Effector memory CD4-positive, alpha-beta T cell (primary cell): Measurements from ENCODE around the gene SEPTIN2.
"Not testable (repeated sequence)": the region's sequence is repeated elsewhere in the genome, so short reads cannot be mapped to it uniquely, and the experiment has no call there.

Experiments used
- DNase-seq, 3 donors: peaks; one replicate each; pipeline ENCODE4 v3.0.0-alpha.2; 2020
- H3K27ac ChIP-seq: 2 replicates; pipeline ENCODE4 v1.7.0; 2013; ENCODE audit warnings: mild to moderate bottlenecking, low read length, moderate library complexity; ENCODE audit not compliant: insufficient read depth, poor library complexity, severe bottlenecking
- H3K27me3 ChIP-seq: replicated peaks from 2 replicates; pipeline ENCODE4 v1.7.0; 2013; ENCODE audit warnings: mild to moderate bottlenecking, low read length; ENCODE audit not compliant: insufficient read depth, control insufficient read depth, poor library complexity, severe bottlenecking
- H3K36me3 ChIP-seq: 2 replicates; pipeline ENCODE4 v1.7.0; 2013; ENCODE audit warnings: mild to moderate bottlenecking, low read length, moderate library complexity; ENCODE audit not compliant: control insufficient read depth, insufficient read depth
- H3K4me1 ChIP-seq: 2 replicates; pipeline ENCODE4 v1.7.0; 2013; ENCODE audit warnings: low read length, mild to moderate bottlenecking; ENCODE audit not compliant: control insufficient read depth, insufficient read depth, poor library complexity, severe bottlenecking
- H3K4me3 ChIP-seq: 2 replicates; pipeline ENCODE4 v1.7.0; 2013; ENCODE audit warnings: low read length, low read depth, mild to moderate bottlenecking; ENCODE audit not compliant: insufficient read depth, poor library complexity, severe bottlenecking
- H3K9me3 ChIP-seq: 2 replicates; pipeline ENCODE4 v1.7.0; 2013; ENCODE audit warnings: mild to moderate bottlenecking, low read length, moderate library complexity; ENCODE audit not compliant: control insufficient read depth

The SEPTIN2 gene

DNA sequence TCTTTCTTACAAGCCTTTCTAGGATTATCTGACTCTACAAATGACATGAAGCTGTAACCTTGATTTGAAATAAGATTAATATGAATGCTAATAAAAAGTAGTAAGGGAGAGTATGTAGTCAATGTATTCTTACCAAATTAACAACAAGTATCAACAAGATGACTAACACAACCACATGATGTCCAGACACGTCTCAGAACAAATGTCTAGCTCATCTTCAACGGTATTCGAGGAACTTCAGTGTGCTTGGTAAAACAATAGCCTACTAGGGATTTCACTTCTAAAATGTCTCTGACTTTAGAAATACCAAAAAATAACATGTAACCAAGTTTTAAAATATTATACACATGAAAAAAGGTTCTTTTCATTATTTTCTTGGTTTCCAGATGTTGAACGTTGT, 3.6 kb upstream of the SEPTIN2 start:
- no peaks in the 10 kb centered on the region for H3K36me3 ChIP-seq
- H3K27me3 ChIP-seq: no peaks in the 10 kb centered on the region
- no peak for DNase-seq
- peak overlapping the region; percentile 19 for H3K27ac ChIP-seq
- no peaks in the 10 kb centered on the region for H3K9me3 ChIP-seq
- H3K4me3 ChIP-seq: no peak overlapping the region
- peaks cover 35% of the 10 kb centered on the region for H3K4me1 ChIP-seq

DNA sequence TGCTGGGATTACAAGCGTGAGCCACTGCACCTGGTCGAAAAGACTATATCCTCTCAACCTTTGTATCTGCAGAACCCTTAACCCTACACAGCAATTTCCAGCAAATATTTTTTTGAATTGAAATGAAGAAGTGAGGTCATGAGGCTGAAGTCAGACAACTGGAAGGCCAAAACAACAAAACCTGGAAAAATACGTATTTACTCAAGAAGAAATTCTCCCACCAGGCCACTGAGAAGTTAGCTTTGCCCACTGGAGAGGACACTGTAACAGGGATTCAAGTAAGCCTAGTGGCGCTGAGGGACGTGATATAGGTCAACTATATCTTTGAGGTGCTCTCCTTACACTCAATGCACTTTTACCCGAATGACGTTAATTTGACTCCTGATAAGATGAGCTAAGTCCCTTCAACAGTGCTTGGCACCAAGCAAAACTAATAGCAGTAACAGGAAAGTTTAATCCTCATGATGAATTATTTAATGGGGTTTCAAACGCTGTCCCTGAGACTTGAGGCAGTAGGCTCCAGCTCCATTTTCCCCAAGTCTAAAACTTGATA, 2.1 kb upstream of the SEPTIN2 start:
- H3K27me3 ChIP-seq: no peaks in the 10 kb centered on the region
- H3K9me3 ChIP-seq: no peaks in the 10 kb centered on the region
- no peak overlapping the region for H3K4me3 ChIP-seq
- H3K27ac ChIP-seq: no peak overlapping the region
- H3K4me1 ChIP-seq: peaks cover 32% of the 10 kb centered on the region
- DNase-seq: no peak
- no peaks in the 10 kb centered on the region for H3K36me3 ChIP-seq

DNA sequence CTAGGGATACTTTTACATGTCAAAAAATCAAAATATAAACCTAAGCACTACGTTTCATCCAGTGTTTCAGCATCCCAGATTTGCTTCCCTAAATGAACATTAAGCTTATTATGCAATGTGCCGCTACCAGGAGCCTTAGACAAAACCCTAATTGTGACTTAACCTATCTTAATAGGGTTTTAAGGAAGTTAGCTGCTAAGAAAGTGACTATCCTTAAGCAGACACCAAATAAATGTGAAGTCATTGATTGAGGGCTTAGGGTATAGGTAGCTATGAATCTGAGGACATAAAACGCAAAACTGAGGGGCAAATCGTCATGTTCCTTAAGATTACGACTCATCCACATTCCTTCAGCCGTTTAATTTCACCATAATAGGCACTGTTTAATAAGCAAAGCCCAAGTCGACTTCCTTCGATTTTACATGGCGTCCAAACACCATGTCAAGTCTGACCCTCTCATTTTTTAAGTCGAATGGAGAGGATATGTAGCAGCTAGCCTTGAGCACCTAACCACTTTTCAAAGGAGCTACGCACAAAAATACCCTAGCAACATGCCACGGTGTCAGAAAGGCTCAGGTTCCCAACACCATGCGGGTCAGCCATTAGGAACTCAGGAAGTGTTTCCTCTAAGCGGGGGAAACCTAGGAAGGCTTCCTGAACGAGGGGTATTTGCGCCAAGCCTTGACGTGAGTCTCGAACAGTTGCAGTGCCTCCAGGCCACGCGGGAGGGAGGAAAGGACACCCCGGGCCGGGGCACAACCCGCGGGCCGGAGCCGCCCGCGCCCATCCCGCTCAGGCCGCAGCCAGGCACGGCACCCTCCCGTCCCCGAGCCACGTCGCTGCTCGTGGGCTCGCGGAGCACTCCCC, 1.3 kb upstream of the SEPTIN2 start:
- DNase-seq: no peak
- Histone ChIP-seq H3K9me3 (no peaks in the 10 kb centered on the region), H3K4me1 (peaks cover 24% of the 10 kb centered on the region), H3K27ac (peak overlapping the region; percentile 95), H3K36me3 (no peaks in the 10 kb centered on the region), H3K27me3 (no peaks in the 10 kb centered on the region), H3K4me3 (peak overlapping the region; percentile 97)

DNA sequence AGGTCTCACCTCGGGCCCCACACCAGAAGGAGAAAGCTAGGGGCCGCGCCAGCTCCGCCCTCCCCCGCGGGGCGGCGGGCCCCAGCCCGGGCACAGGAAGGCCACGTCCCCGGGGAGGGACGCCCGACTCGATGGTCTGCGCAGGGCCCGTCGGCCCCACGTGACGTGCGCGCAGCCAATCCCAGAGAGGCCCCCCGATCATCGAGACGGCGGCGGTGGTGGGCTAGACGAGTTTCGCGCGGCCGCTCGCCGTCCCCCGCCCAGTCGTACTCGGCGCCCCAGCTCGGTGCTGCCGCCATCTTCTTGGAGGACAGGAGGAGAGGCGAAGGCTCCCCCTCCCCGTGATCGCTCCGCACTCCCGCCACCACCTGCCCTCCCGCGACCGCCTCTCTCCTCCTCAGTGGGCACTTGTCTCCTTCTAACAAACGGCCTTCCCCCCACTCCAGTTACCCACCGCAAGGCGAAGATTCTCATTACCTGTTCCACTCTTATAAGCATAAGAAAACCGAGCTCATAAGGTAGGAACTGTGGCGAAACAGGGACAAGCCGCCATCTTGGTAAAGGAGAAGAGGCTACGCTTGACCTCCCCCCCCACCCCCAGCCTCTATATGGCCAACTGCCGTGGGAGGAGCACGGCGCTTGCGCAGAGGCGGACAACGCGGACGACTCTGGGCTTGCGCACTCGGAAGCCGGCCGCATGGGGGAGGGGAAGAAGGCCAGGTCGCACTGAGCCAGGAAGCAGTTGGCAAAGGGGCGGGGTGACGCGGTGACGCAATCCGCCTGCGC, 439 bp upstream of the SEPTIN2 start, which contains the start of gene HDLBP:
Gene HDLBP (minus strand): TSS at position 580 of the 786 bp plus-strand sequence. CDS start 48,803 bp downstream, outside the sequence.
- Histone ChIP-seq H3K36me3 (no peaks in the 10 kb centered on the region), H3K27me3 (no peaks in the 10 kb centered on the region), H3K4me3 (peak within 1 kb of the TSS; percentile 97), H3K9me3 (no peaks in the 10 kb centered on the region), H3K4me1 (peaks cover 18% of the 10 kb centered on the region), H3K27ac (peak within 1 kb of the TSS; percentile 95)
- peak; percentile 100 for DNase-seq

DNA sequence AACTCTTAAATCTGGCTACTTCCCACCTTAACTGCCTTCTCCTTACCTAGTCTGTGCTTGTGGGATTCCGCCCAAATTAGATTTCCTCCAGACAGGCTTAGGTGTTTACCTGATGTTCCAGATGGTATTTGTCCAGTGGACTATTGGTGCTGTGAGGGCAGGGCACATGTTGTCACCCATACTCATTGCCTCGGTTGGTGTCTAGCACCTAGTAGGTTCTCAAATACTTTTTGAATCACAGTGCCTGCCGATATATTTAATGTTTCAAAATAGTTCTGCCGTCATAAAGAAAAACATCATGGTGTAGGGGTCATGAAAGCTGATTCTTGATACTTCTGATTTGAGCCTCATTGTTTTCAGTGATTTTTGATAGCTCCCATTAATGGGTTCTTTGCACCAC, 1.1 kb downstream of the SEPTIN2 start:
- Histone ChIP-seq H3K27me3 (no peaks in the 10 kb centered on the region), H3K4me3 (peak overlapping the region; percentile 97), H3K27ac (peak overlapping the region; percentile 92), H3K4me1 (peaks cover 17% of the 10 kb centered on the region), H3K9me3 (no peaks in the 10 kb centered on the region), H3K36me3 (no peaks in the 10 kb centered on the region)
- DNase-seq: no peak

DNA sequence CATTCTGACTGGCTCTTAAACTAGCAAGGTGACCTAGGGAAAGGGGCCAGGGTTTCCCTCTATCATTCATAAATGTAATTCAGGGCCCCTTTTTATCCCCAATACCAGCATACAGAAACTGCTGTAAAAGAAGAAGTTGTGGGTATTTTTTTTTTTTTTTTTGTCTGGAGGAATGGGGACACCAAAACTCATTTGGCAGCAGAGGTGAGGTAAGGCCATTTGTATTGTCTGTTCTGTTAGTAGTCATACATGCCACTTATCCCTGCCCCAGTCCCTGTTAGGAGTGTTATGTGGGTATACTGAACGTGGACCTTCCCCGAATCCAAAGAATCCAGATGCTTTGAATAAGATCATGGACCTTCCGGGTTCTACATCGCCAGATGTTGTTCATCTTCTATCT, 1.7 kb downstream of the SEPTIN2 start:
- Histone ChIP-seq H3K9me3 (no peaks in the 10 kb centered on the region), H3K4me3 (no peak overlapping the region), H3K4me1 (peaks cover 19% of the 10 kb centered on the region), H3K27ac (peak overlapping the region; percentile 92), H3K27me3 (no peaks in the 10 kb centered on the region), H3K36me3 (no peaks in the 10 kb centered on the region)
- DNase-seq: no peak

DNA sequence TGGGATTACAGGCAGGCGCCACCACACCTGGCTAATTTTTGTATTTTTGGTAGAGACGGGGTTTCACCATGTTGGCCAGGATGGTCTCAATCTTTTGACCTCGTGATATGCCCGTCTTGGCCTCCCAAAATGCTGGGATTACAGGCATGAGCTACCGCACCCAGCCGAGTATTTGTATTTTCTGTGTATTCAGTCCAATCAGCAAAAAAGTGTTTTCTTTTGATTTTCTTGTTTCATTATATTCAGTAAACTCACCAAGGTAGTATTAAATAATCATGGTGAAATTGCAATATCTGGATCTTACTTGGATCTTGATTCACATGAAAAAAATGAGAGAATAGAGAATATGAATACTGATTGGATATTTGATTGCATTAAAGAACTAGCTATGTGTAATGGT, 3.1 kb downstream of the SEPTIN2 start:
- H3K4me3 ChIP-seq, DNase-seq, H3K27me3 ChIP-seq, H3K36me3 ChIP-seq, H3K27ac ChIP-seq, H3K9me3 ChIP-seq: not testable (repeated sequence)
- H3K4me1 ChIP-seq: peaks cover 18% of the 10 kb centered on the region

DNA sequence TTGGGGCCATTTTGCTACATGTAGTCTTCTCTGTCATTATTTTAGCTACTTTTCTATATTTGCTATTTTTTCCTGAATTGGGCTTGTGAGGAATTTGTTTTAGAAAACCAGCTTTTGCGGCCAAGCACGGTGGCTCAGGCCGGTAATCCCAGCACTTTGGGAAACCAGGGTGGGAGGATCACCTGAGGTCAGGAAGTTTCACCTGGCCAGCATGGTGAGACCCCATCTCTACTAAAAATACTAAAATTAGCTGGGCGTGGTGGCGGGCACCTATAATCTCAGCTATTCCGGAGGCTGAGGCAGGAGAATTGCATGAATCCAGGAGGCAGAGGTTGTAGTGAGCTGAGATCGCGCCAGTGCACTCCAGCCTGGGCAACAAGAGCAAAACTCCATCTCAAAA, 4.7 kb downstream of the SEPTIN2 start:
- Histone ChIP-seq H3K27me3 (no peaks in the 10 kb centered on the region), H3K4me3 (no peak overlapping the region), H3K9me3 (no peaks in the 10 kb centered on the region), H3K36me3 (peaks cover 2% of the 10 kb centered on the region), H3K4me1 (peaks cover 7% of the 10 kb centered on the region), H3K27ac (no peak overlapping the region)
- DNase-seq: no peak

DNA sequence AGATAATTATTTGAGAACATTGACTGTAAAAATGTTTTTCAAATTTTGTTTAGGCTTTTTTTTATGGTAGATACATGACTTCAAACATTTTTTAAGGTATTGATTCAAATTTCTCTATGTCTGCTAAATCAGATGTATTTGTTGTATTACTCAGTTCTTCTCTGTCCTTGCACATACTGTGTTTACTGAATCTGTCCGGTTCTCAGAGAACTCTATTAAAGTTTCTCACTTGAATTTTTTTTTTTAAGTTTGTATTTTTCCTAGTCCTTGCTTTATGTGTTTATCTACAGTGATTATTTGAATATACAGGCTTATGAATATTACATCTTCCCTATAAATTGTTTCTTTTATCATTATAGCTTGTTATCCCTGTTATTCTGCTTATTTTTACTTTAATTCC, 5.3 kb downstream of the SEPTIN2 start:
- no peak overlapping the region for H3K4me3 ChIP-seq
- no peaks in the 10 kb centered on the region for H3K27me3 ChIP-seq
- H3K9me3 ChIP-seq: no peaks in the 10 kb centered on the region
- H3K27ac ChIP-seq: no peak overlapping the region
- peaks cover 7% of the 10 kb centered on the region for H3K4me1 ChIP-seq
- DNase-seq: no peak
- peaks cover 8% of the 10 kb centered on the region for H3K36me3 ChIP-seq

DNA sequence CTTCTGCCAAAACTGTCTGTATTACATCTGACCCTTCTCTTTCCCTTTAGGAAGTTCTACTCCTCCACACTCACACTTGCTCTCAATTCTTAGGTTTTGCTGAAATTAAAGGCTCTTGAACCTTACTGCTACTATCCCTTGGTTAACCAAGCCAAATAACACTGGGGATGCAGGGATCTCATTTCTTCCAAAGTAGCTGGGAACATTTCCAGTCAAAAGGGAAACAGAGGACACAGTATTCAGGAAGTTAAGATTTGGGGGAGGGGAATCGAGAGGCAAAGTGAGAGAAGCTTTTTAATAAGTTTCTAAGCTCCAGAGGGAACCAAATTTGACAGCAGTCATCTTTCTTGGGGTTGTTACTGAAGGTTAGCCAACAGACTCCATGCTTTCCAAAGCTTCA, 6.2 kb downstream of the SEPTIN2 start:
- Histone ChIP-seq H3K9me3 (no peaks in the 10 kb centered on the region), H3K27me3 (no peaks in the 10 kb centered on the region), H3K36me3 (peaks cover 12% of the 10 kb centered on the region), H3K4me3 (no peak overlapping the region), H3K27ac (no peak overlapping the region), H3K4me1 (peaks cover 7% of the 10 kb centered on the region)
- DNase-seq: no peak
